K562 (cell line): Measurements from ENCODE around the gene RTP3. TPM values are rescaled to one million over a fixed set of nuclear protein-coding genes. Genes with fewer than 3 reads are reported as not detected.

ENCODE experiments used
- KLF6 ChIP-seq: fragments of 250-450 bp; sonication (Bioruptor Pico); IDR thresholded peaks from 2 replicates; pipeline ENCODE4 v1.4.0; 2020; ENCODE audit warnings: mild to moderate bottlenecking, moderate library complexity, borderline replicate concordance
- NKRF ChIP-seq: fragments of 450-650 bp; IDR thresholded peaks from 2 replicates; pipeline ENCODE4 v1.6.1; 2016; ENCODE audit warnings: borderline replicate concordance
- SMAD2 ChIP-seq: fragments of 150-350 bp; IDR thresholded peaks from 2 replicates; pipeline ENCODE4 v1.6.1; 2014; ENCODE audit warnings: low read depth, mild to moderate bottlenecking, low read length
- THAP12 ChIP-seq: fragments of 250-450 bp; sonication (Bioruptor Pico); IDR thresholded peaks from 2 replicates; pipeline ENCODE4 v1.9.0; 2021; ENCODE audit warnings: mild to moderate bottlenecking, inconsistent platforms
- TOE1 ChIP-seq, 2 experiments: fragments of 450-650 bp in 1 of 2; sonication (generic) in 1 of 2; formaldehyde crosslinking in 1 of 2; IDR thresholded peaks; 2 replicates each; pipeline versions ENCODE4 v1.7.1 to v1.8.0; 2016 to 2022; ENCODE audit warnings: borderline replicate concordance in 2 of 2, mild to moderate bottlenecking in 2 of 2, antibody characterized with exemption in 1 of 2, inconsistent platforms in 1 of 2, low read depth in 1 of 2, missing genetic modification reagents in 1 of 2, moderate library complexity in 1 of 2
- ZNF280B ChIP-seq: fragments of 250-450 bp; sonication (Bioruptor Pico); IDR thresholded peaks from 2 replicates; pipeline ENCODE4 v1.5.1; 2021; ENCODE audit warnings: mild to moderate bottlenecking
- ZNF311 ChIP-seq: fragments of 250-450 bp; sonication (Bioruptor Pico); IDR thresholded peaks from 2 replicates; pipeline ENCODE4 v1.4.0; 2020; ENCODE audit warnings: mild to moderate bottlenecking, moderate library complexity
- ZNF766 ChIP-seq: fragments of 200-800 bp; sonication (Bioruptor generic); conservative IDR thresholded peaks from 2 replicates; pipeline ENCODE4 v1.6.1; 2016; ENCODE audit warnings: missing genetic modification characterization, missing compliant biosample characterization
- ZNF780A ChIP-seq: fragments of 250-450 bp; sonication (Bioruptor Pico); IDR thresholded peaks from 2 replicates; pipeline ENCODE4 v1.5.0; 2021; ENCODE audit warnings: mild to moderate bottlenecking
- polyA plus RNA-seq, 8 experiments: library from polyadenylated mRNA; depleted of rRNA in 4 of 8; stranded (reverse) in 5 of 8; unstranded in 3 of 8; fragments of >200 nt; fragmentation: Nextera tagmentation in 2 of 8; fragmentation: Illumina TruSeq in 1 of 8; extraction: Ambion mirVana in 2 of 8; extraction: Trizol in 1 of 8; gene quantifications; 2 replicates each; pipeline versions ENCODE4 v1.2.1 to v1.2.3, GENCODE V29; 2011 to 2014; ENCODE audit warnings: inconsistent platforms in 1 of 8, missing spikeins in 1 of 8
- total RNA-seq, 7 experiments: library from RNA; depleted of rRNA in 6 of 7; stranded (reverse); fragments of >200 nt in 6 of 7; fragmentation: Illumina TruSeq in 2 of 7; extraction: Trizol in 2 of 7; gene quantifications; 2 replicates each; pipeline versions ENCODE4 v1.2.1 to v1.2.3, GENCODE V29; 2011 to 2021; ENCODE audit warnings: low replicate concordance in 1 of 7
- TF ChIP-seq, protein P1 (sequence below), 3 experiments: fragments of 200-800 bp in 1 of 3; sonication (Bioruptor generic) in 1 of 3; sonication (generic) in 1 of 3; formaldehyde crosslinking in 1 of 3; IDR thresholded peaks; 2 replicates each; pipeline versions ENCODE4 v1.6.1 to v1.8.0; 2016 to 2022; ENCODE audit warnings: mild to moderate bottlenecking in 2 of 3, missing compliant biosample characterization in 2 of 3, missing genetic modification characterization in 2 of 3, missing genetic modification reagents in 1 of 3
- TF ChIP-seq, protein P2 (sequence below): fragments of 250-450 bp; sonication (Bioruptor Pico); IDR thresholded peaks from 2 replicates; pipeline ENCODE4 v1.5.0; 2021

The RTP3 gene
- total and polyA plus RNA-seq, 9 of the 15 experiments (the other 6 are each of a cell fraction or from before 2014, with no cell fraction given): not detected

DNA sequence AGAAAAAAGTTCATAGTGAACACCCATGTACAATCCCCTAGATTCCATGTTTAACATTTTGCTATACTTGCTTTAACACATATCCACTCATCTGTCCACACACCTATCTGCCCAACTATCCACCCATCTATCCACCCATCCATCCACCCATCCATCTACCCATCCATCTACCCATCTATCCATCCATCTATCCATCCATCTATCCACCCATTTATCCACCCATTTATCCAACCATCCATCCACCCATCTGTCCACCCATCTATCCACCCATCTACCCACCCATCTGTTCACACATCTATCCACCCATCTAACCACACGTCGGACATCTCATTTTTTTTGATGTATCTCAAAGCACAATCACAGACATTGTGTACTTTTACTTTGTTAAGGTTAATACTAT, 25.8 kb downstream of the RTP3 start (continued):
- TF ChIP-seq ZNF280B (CRISPR knock-in tag) (no peak), ZNF766 (CRISPR knock-in tag) (no peak), KLF6 (CRISPR knock-in tag) (no peak), SMAD2 (no peak), ZNF780A (CRISPR knock-in tag) (no peak), TOE1 (IDR thresholded peaks at IDR 0.05; ENCODE audit: borderline replicate concordance) (no peak), TOE1 (CRISPR knock-in tag; IDR thresholded peaks at IDR 0.05; ENCODE audit: borderline replicate concordance, low read depth) (no peak), NKRF (peak; percentile 35; the same call in 1 of the 2 replicates), ZNF311 (CRISPR knock-in tag) (no peak), THAP12 (CRISPR knock-in tag) (no peak)
- TF ChIP-seq, protein P1, sequence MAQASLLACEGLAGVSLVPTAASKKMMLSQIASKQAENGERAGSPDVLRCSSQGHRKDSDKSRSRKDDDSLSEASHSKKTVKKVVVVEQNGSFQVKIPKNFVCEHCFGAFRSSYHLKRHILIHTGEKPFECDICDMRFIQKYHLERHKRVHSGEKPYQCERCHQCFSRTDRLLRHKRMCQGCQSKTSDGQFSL (CRISPR knock-in tag; IDR thresholded peaks at IDR 0.05): no peak
- TF ChIP-seq, protein P1 (tag; IDR thresholded peaks at IDR 0.05): no peak
- TF ChIP-seq, protein P2, sequence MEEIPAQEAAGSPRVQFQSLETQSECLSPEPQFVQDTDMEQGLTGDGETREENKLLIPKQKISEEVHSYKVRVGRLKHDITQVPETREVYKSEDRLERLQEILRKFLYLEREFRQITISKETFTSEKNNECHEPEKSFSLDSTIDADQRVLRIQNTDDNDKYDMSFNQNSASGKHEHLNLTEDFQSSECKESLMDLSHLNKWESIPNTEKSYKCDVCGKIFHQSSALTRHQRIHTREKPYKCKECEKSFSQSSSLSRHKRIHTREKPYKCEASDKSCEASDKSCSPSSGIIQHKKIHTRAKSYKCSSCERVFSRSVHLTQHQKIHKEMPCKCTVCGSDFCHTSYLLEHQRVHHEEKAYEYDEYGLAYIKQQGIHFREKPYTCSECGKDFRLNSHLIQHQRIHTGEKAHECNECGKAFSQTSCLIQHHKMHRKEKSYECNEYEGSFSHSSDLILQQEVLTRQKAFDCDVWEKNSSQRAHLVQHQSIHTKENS (CRISPR knock-in tag): no peak
